B cell (primary cell): ENCODE measurements around the gene EMILIN3. TPM values are rescaled to one million over a fixed set of nuclear protein-coding genes. Genes with fewer than 3 reads are reported as not detected.

Source experiments
- ATAC-seq: fragments of 200-7000 bp; cut with Tn5 transposase; one replicate; pipeline ENCODE4 v1.10.0; 2021; ENCODE audit warnings: low read depth, mild to moderate bottlenecking, moderate number of reproducible peaks, moderate library complexity
- CTCF ChIA-PET: fragments of 350-600 bp; sonication (Branson Sonifier 250); formaldehyde crosslinking; loops from one replicate; lab custom pipeline; 2021; ENCODE audit warnings: antibody characterized with exemption, inconsistent platforms; lab: Charles Lee
- POLR2A ChIA-PET: fragments of 350-600 bp; sonication (Branson Sonifier 250); formaldehyde crosslinking; loops from one replicate; lab custom pipeline; 2021; ENCODE audit warnings: antibody characterized with exemption; lab: Charles Lee
- DNase-seq: peaks from one replicate; pipeline ENCODE4 v3.0.0; 2013
- H2AFZ ChIP-seq: 2 replicates; pipeline ENCODE4 v1.6.1; 2012; ENCODE audit warnings: mild to moderate bottlenecking, low read depth, low read length; ENCODE audit not compliant: insufficient read depth, poor library complexity, severe bottlenecking
- H3K27ac ChIP-seq, 2 donors: 1 replicate in 1 of 2; 2 replicates in 1 of 2; pipeline ENCODE4 v1.5.1; 2012 to 2013; ENCODE audit warnings: low read length in 2 of 2, mild to moderate bottlenecking in 2 of 2, moderate library complexity in 1 of 2
- H3K27me3 ChIP-seq, 4 experiments: fragments of 200-600 bp in 1 of 4; sonication (generic) in 1 of 4; replicated peaks in 1 of 4; 1 replicate in 2 of 4; 2 replicates in 2 of 4; pipeline versions ENCODE4 v1.6.1 to v1.7.0; 2013 to 2016; ENCODE audit warnings: low read length in 3 of 4, mild to moderate bottlenecking in 2 of 4, mixed read lengths in 1 of 4, moderate library complexity in 1 of 4; ENCODE audit not compliant: insufficient read depth in 4 of 4, control insufficient read depth in 3 of 4; ENCODE audit errors: control extremely low read depth in 1 of 4
- H3K36me3 ChIP-seq, 2 experiments: replicated peaks in 1 of 2; 1 replicate in 1 of 2; 2 replicates in 1 of 2; pipeline versions ENCODE4 v1.6.1 to v1.7.1; 2013; ENCODE audit warnings: low read length in 1 of 2; ENCODE audit not compliant: insufficient read depth in 2 of 2, control insufficient read depth in 1 of 2; ENCODE audit errors: control extremely low read depth in 1 of 2, extremely low read depth in 1 of 2
- H3K4me1 ChIP-seq, 2 donors: fragments of 200-600 bp in 1 of 2; sonication (generic) in 1 of 2; 1 replicate in 1 of 2; 2 replicates in 1 of 2; pipeline versions ENCODE4 v1.5.1 to v1.6.1; 2013 to 2017; ENCODE audit warnings: low read length in 2 of 2; ENCODE audit not compliant: control insufficient read depth in 2 of 2, insufficient read depth in 2 of 2
- H3K4me2 ChIP-seq: replicated peaks from 2 replicates; pipeline ENCODE3; 2012; ENCODE audit warnings: mild to moderate bottlenecking, low read depth, low read length; ENCODE audit not compliant: poor library complexity, severe bottlenecking
- H3K4me3 ChIP-seq, 5 experiments: fragments of 200-600 bp in 1 of 5; sonication (generic) in 1 of 5; 1 replicate in 3 of 5; 2 replicates in 2 of 5; pipeline versions ENCODE4 v1.5.1 to v1.7.0; 2011 to 2016; ENCODE audit warnings: low read length in 4 of 5, mild to moderate bottlenecking in 4 of 5, low read depth in 2 of 5, control low read depth in 1 of 5, moderate library complexity in 1 of 5; ENCODE audit not compliant: insufficient read depth in 1 of 5; ENCODE audit errors: control extremely low read depth in 1 of 5, extremely low read depth in 1 of 5
- H3K79me2 ChIP-seq: fragments of 200-600 bp; sonication (generic); one replicate; pipeline ENCODE4 v1.6.0; 2016; ENCODE audit warnings: low read length; ENCODE audit not compliant: control insufficient read depth, insufficient read depth
- H3K9ac ChIP-seq: fragments of 200-600 bp; sonication (generic); 2 replicates; pipeline ENCODE4 v1.6.1; 2017; ENCODE audit warnings: mild to moderate bottlenecking, low read length, moderate library complexity
- H3K9me3 ChIP-seq, 3 donors: one replicate each; pipeline versions ENCODE4 v1.6.1 to v1.7.1; 2013; ENCODE audit warnings: low read length in 2 of 3; ENCODE audit not compliant: control insufficient read depth in 2 of 3, insufficient read depth in 1 of 3; ENCODE audit errors: control extremely low read depth in 1 of 3
- H4K20me1 ChIP-seq: 2 replicates; pipeline ENCODE4 v1.6.0; 2012; ENCODE audit warnings: mild to moderate bottlenecking, low read length; ENCODE audit not compliant: insufficient read depth, control insufficient read depth, poor library complexity, severe bottlenecking
- H3K27ac Mint-ChIP-seq: one replicate; pipeline ENCODE4 v1.8.0; 2021; ENCODE audit warnings: mixed read lengths
- H3K27me3 Mint-ChIP-seq: one replicate; pipeline ENCODE4 v1.8.0; 2021; ENCODE audit warnings: mixed read lengths
- H3K4me1 Mint-ChIP-seq: one replicate; pipeline ENCODE4 v1.8.0; 2021; ENCODE audit warnings: mixed read lengths
- H3K4me3 Mint-ChIP-seq: one replicate; pipeline ENCODE4 v1.8.0; 2021; ENCODE audit warnings: mixed read lengths
- H3K9me3 Mint-ChIP-seq: one replicate; pipeline ENCODE4 v1.8.0; 2022; ENCODE audit warnings: mixed read lengths; ENCODE audit not compliant: insufficient read depth
- EZH2 ChIP-seq: IDR thresholded peaks from 2 replicates; pipeline ENCODE4 v1.6.1; 2012; ENCODE audit warnings: borderline replicate concordance, low read depth, mild to moderate bottlenecking, moderate library complexity, low read length; ENCODE audit not compliant: insufficient read depth, poor library complexity, severe bottlenecking
- WGBS: methylation state at CpG from one replicate; pipeline ENCODE4 v1.1.5; 2013; ENCODE audit warnings: missing lambda C conversion rate; ENCODE audit not compliant: insufficient coverage; 5-methylcytosine and 5-hydroxymethylcytosine counted together
- intact Hi-C: fragments of 100-400 bp; cut with micrococcal nuclease; formaldehyde crosslinking; loops from one replicate; pipeline ENCODE4 v1.10.0; 2022
- polyA plus RNA-seq: library from polyadenylated mRNA; depleted of rRNA; stranded (reverse); fragments of >200 nt; gene quantifications from 2 replicates; pipeline ENCODE4 v1.2.3, GENCODE V29; 2012
- total RNA-seq, 2 donors: library from RNA; stranded (reverse); fragments of 120-200 nt in 1 of 2; gene quantifications; 1 replicate in 1 of 2; 2 replicates in 1 of 2; pipeline versions ENCODE4 v1.2.3 to v1.2.4, GENCODE V29; 2013 to 2022
- TF ChIP-seq, protein P1 (sequence below): fragments of 200-600 bp; IDR thresholded peaks from one replicate; pipeline ENCODE4 v1.8.0; 2022; ENCODE audit warnings: antibody characterized with exemption, mild to moderate bottlenecking

Gene EMILIN3
- total and polyA plus RNA-seq, 2 donors (not counting 1 experiment from before 2014, with no cell fraction given) = not detected

DNA sequence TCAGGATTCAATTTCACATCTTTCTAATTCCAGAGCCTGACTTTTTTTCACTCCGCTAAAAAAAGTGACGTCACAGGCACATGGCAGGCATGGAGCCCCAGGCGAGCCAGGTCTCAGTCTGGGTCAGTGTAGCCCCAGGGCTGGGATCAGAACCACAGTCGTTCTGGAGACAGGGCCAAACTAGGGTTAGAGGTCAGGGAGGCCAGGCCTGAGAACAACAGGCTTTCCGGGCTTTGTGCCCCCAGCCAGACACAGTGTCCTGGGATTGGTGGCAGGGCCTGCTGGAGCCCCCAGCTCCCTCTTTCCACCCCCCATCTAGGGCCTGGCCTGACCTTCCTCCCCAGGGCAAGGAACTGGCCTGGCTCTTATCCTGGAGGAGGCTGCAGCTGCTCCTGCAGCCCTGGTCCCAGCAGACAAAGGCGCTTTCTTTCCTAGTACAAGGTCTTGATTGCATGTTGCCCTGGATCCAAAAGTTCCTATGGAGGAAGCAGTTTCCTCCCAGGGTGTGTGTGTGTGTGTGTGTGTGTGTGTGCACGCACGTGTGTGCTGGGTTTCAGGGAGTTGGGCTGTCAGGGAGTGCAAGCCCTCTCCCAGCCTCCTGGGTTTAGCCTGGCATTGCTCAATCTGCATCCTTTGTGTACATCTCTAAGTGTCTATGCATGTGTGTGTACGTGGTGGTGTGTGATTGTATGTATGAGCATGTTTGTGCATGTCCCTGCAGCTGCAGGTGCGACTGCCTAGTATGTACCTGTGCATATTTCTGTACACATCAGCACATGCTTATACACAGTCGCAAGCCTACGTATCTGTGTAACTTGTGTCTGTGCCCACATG is 26.5 kb upstream of the EMILIN3 start:
- Histone ChIP-seq H3K4me1 (no peaks in the 10 kb centered on the region), H3K27ac (no peak overlapping the region), H3K9me3 (peaks cover 0 to 8% (median 0%) of the 10 kb centered on the region in 3 donors), H3K36me3 (no peaks in the 10 kb centered on the region), H3K4me2 (no peak overlapping the region), H3K9ac (no peak overlapping the region), H3K4me3 (no peak overlapping the region), H3K27me3 (no peaks in the 10 kb centered on the region), H2AFZ (no peak overlapping the region), H4K20me1 (no peaks in the 10 kb centered on the region), H3K79me2 (no peaks in the 10 kb centered on the region)
- POLR2A ChIA-PET = no interaction called here
- ATAC-seq = no peak
- WGBS = 92% methylated on average over 6 of the region's 12 CpGs
- no peak for TF ChIP-seq EZH2
- TF ChIP-seq, protein P1, sequence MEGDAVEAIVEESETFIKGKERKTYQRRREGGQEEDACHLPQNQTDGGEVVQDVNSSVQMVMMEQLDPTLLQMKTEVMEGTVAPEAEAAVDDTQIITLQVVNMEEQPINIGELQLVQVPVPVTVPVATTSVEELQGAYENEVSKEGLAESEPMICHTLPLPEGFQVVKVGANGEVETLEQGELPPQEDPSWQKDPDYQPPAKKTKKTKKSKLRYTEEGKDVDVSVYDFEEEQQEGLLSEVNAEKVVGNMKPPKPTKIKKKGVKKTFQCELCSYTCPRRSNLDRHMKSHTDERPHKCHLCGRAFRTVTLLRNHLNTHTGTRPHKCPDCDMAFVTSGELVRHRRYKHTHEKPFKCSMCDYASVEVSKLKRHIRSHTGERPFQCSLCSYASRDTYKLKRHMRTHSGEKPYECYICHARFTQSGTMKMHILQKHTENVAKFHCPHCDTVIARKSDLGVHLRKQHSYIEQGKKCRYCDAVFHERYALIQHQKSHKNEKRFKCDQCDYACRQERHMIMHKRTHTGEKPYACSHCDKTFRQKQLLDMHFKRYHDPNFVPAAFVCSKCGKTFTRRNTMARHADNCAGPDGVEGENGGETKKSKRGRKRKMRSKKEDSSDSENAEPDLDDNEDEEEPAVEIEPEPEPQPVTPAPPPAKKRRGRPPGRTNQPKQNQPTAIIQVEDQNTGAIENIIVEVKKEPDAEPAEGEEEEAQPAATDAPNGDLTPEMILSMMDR = no peak
- Mint-ChIP-seq H3K27me3 (peaks cover 9% of the 10 kb centered on the region), H3K9me3 (no peaks in the 10 kb centered on the region), H3K27ac (no peak overlapping the region), H3K4me1 (no peaks in the 10 kb centered on the region), H3K4me3 (no peak overlapping the region)
- CTCF ChIA-PET = no interaction called here
- intact Hi-C loops = no loop called here
- no peak for DNase-seq

DNA sequence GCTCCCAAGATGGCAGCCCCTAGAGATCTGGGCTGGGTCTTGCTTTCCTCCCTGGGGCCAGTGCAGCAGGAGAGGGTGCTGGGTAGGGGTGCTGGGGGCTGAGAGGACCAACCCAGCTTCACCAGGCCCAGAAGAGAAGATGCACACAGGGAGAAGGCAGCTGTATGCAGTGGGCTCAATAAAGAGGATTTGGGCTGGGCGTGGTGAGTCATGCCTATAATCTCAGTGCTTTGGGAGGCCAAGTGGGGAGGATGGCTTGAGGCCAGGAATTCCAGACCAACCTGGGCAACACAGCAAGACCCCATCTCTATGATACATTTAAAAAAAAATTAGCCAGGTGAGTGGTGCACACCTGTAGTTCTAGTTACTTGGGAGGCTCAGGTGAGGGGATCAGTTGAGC is 25.7 kb upstream of the EMILIN3 start:
- H3K79me2 ChIP-seq = no peaks in the 10 kb centered on the region
- ATAC-seq (no peak), DNase-seq (no peak)
- H2AFZ ChIP-seq = no peak overlapping the region
- no peak overlapping the region for H3K27ac ChIP-seq
- no peaks in the 10 kb centered on the region for H3K36me3 ChIP-seq
- WGBS = 80% methylated on average over 1 of the region's 1 CpG
- no peak overlapping the region for H3K4me2 ChIP-seq
- H3K4me3 ChIP-seq = no peak overlapping the region
- CTCF ChIA-PET = no interaction called here
- no peak overlapping the region for H3K4me3 Mint-ChIP-seq
- no peak overlapping the region for H3K27ac Mint-ChIP-seq
- H3K4me1 ChIP-seq = no peaks in the 10 kb centered on the region
- H3K4me1 Mint-ChIP-seq = no peaks in the 10 kb centered on the region
- TF ChIP-seq, protein P1 = no peak
- TF ChIP-seq EZH2 = no peak
- H3K9me3 ChIP-seq = peaks cover 0 to 8% (median 0%) of the 10 kb centered on the region in 3 donors
- no peaks in the 10 kb centered on the region for H4K20me1 ChIP-seq
- H3K27me3 ChIP-seq = no peaks in the 10 kb centered on the region
- H3K27me3 Mint-ChIP-seq = peaks cover 9% of the 10 kb centered on the region
- no peak overlapping the region for H3K9ac ChIP-seq
- H3K9me3 Mint-ChIP-seq = no peaks in the 10 kb centered on the region
- intact Hi-C loops = no loop called here
- POLR2A ChIA-PET = no interaction called here
